NCI-H524 (cell line): ENCODE data around the gene CBX1.
"Not testable (repeated sequence)": the region's sequence is repeated elsewhere in the genome, so short reads cannot be mapped to it uniquely, and the experiment has no call there.

Experiments used
- DNase-seq, 2 experiments: peaks; one replicate each; lab custom pipeline; 2025; lab: John Stamatoyannopoulos, UW

Gene CBX1

DNA sequence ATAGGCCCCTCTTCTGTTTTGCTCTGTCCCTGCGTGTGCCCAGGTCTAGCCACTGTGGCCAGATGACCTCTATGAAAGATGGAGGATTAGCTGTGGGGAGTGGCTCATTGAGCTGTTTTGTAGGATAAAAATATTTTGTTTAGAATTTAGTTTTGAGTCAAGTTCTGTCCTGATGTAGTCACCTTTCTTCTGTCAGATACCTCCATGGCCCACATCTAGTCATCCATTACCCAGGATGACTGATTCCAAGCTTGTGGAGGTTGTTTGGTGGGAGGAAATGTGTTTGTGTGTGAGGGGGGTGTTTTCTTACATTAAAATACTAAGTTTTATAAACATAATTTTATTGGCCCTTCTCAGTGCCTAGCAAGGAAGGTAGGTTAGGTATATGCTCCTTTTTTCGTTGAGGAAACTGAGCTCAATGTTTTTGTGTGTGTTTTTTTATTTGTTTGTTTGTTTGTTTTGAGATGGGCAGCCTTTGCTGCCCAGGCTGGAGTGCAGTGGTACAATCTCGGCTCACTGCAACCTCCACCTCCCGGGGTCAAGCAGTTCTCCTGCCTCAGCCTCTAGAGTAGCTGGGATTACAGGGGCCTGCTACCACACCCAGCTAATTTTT lies 22.6 kb upstream of the CBX1 start:
- DNase-seq, result no peak

DNA sequence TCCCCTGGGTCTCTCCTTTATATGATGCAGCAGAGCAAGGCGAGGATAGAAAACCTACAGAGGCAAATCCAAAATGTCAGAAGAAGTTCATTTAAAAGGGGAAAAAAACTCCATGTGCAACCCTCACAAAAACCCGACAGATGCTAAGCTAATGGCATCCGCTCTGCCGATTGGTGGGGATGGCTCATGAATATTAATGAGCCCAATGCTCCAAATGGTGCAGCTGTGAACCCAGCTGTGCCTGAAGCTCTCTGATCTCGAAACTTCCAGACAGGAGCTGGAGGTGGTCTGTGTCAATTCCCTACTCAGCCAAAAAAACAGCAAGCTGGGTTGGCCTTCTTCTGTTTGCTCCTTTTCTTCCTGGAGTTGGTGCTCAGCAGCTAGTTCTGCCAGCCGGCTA lies 21.8 kb upstream of the CBX1 start:
- peak; percentile 76 to 94 for DNase-seq

DNA sequence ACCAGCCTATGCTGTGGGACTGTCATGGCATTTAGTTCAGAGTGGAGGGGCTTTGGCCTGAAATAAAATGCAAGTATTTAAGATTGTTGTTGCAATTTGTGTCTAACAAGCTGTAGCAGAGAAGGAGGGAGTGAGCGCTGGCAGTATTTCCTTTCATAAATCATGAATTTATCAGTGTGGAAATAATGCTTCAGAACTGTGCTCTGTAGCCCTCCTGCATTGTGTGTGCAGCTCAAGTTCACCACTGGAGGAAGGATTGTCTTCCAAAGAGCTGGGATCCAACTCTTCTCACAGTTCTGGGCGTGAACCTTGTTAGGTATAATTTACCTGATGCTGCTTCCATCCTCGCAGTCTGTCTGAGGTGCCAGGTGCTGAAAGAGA lies 21.4 kb upstream of the CBX1 start:
- DNase-seq, result no peak

DNA sequence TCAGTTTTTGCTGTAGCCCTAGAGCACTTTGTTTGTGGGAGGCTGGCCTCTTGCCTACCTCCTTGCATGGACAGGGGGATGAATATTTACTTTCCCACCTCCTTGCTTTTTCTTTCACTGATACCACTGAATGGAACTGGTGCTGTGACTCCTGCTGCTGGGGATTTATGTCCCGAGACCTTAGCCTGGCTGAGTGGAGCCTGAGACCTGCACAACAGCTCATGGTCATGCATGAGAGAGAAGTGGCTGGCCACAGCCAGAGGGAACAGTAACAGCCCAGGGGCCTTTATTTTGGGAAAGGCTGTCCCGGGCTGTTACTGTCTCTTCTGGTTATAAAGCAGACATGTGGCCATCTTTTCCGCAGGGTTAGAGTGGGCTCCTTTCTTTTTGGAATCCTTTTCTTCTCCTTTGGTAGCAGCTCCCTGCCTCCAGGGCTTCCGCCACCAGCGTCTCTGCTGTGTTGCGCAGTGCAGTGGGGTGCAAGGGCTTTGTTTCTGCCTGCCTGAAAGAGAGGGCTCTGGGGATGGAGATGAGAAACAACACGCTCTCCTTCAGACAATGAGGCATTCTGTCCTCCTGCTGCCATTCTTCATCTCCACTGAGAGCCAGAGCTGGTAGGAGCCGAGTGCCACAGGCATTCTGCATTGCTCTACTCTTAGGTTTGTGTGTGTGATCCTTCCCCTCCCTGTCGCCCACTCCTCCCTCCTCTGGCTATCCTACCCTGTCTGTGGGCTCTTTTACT lies 20.8 kb upstream of the CBX1 start:
- no peak for DNase-seq

DNA sequence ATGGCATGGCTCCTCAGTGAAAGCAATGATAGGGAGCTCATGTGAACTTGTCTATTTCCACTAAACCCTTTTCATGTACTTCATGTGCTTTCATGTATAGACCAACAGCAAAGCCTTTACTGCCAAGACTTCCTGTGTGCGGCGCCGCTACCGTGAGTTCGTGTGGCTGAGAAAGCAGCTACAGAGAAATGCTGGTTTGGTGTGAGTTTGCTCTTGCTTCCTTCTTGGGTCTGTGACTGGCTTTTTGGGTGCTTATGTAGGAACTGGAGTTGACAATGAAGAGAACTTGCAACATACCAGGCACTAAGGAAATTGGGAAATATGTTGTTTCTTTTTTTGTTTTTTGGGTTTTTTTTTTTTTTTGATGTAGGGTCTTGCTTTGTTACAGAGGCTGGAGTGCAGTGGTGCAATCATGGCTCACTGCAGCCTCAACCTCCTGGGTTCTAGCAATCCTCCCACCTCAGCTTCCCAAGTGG lies 12.0 kb upstream of the CBX1 start:
- no peak for DNase-seq

DNA sequence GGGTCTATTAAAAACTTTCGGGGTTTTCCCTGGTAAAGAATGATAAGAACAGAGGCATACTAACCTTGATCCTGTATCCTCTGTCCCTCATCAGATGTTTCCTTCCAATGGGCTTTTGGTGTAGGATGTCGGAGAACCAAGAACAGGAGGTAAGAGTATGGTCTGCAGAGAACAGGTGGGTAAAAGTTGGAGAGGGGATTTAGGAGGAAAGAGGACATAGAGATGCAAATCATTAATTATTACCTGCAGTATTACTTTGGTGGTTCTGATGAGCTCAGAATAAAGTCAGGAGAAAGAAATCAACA lies 10.6 kb upstream of the CBX1 start:
- DNase-seq, result no peak

DNA sequence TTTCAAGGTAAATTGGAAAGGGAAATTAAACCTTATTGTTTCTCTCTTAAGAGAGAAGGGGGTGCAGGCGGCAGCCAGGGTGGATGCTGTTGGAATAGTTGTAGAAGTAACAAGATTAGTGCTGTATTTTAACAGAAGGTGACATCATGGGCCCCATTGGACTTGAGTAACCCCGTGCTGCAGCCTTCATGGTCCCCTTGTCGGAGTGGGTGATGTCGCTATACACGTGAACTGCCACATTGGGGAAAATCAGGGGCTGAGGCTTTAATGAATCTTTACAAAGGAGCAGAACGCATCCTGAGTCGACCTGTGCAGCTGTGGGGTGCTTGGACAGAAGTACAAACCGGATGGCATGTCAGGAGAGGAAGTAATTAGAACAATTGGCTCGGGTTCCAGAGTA lies 9.5 kb upstream of the CBX1 start:
- no peak for DNase-seq

DNA sequence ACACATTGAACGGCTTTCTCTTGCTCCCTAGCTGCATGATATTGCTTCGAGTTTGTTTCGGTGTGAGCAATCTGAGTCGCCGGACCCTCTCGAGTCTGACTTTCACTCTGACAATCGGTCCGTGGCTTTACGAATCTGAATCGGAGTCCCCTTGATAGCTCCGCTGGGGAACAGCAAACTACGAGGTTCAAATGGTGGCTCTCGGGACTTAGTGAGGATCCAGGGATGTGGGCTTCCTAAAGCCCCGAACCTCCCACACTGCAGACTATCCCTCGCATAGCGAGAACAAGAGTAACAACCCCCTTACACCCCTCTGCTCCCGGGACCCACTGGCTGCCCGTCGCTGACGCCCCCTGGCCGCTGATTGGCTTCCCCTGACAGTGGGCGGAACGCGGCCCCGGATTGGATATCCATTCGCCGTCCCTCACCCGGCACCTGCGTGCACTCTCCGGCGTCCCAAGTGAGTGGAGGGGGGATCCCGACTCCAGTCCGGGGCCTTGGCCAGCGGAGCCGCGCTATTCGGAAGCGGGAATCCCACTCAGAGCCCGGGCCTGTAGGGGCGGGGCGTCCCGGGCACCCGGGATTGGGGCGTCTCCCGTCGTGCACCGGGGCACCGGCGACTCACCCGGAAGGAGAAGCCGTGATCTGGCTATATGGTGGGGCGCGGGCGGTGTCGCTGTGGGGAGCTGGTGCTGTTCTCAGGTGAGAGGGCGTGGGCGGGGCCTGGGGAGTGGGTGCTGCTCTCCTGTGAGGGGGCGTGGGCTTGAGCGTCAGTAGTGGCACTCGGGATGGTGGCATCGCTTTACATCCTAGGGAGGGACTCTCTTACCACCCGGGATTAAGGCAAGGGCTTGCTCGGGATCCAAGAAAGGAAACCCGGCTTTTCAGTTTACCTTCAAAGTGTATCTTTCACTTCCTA lies 6.1 kb upstream of the CBX1 start, which contains the start of gene SNX11:
SNX11 (plus strand) TSS at position 630 of the 919 bp plus-strand sequence. CDS start 4,278 bp downstream, outside the sequence.
- DNase-seq, result peak; percentile 90 to 95

DNA sequence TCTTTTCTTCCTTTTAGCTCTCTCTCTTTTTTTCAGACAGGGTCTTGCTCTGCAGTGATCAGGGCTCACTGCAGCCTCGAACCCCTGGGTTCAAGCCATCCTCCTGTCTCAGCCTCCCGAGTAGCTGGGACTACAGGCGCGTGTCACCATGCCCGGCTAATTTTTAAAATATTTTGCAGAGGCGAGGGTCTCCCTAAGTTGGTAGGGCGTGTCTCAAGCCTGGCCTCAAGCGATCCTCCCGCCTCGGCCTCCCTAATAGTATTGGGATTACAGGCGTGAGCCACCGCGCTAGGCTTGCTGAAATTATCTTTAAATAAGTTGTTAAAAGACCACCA lies 5.5 kb upstream of the CBX1 start:
- no peak for DNase-seq

DNA sequence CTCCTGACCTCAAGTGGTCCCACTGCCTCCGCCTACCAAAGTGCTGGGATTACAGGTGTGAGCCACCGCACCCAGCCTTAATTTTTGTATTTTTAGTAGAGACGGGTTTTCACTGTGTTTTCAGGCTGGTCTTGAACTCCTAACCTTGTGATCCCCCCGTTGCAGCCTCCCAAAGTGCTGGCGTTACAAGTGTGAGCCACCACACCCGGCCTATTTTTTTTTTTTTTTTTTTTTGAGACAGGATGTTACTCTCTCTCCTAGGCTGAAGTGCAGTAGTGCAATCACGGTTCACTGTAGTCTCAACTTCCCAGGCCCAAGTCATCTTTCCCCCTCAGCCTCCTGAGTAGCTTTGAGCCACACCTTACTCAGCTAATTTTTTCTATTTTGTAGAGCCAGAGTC lies 3.2 kb upstream of the CBX1 start:
- DNase-seq, result no peak

DNA sequence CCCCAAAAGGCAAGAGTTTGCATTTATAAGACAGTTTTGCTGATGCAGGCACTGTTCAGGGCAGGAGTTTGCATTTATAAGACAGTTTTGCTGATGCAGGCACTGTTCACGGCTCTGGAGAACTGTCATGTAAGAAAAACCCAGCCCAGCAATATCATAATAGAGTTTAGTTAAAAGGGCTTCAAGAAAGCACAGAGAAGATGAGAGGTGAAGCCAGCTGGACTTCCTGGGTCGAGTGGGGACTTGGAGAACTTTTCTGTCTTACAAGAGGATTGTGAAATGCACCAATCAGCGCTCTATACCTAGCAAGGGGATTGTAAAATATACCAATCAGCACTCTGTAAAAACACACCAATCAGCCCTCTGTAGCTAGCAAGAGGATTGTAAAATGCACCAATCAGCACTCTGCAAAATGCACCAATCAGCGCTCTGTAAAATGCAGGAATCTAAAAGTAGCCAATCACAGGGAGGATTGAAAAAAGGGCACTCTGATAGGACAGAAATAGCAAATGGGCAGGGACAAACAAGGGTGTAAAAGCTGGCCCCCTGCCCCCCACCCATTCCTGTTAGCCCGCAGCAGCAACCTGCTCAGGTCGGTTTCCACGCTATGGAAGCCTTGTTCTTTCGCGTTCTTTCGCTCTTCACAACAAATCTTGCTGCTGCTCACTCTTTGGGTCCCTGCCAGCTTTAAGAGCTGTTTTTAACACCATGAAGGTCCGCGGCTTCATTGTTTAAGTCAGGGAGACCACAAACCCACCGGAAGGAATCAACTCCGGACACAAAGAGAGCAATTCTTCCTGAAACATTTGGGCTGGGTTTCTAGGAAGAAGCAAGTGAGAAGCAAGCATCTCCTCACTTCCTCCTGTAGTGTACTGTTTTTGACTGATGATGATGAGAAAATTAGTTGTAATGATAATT lies 1.8 kb upstream of the CBX1 start:
- DNase-seq, result peak in 1 of 2 experiments; percentile 11

DNA sequence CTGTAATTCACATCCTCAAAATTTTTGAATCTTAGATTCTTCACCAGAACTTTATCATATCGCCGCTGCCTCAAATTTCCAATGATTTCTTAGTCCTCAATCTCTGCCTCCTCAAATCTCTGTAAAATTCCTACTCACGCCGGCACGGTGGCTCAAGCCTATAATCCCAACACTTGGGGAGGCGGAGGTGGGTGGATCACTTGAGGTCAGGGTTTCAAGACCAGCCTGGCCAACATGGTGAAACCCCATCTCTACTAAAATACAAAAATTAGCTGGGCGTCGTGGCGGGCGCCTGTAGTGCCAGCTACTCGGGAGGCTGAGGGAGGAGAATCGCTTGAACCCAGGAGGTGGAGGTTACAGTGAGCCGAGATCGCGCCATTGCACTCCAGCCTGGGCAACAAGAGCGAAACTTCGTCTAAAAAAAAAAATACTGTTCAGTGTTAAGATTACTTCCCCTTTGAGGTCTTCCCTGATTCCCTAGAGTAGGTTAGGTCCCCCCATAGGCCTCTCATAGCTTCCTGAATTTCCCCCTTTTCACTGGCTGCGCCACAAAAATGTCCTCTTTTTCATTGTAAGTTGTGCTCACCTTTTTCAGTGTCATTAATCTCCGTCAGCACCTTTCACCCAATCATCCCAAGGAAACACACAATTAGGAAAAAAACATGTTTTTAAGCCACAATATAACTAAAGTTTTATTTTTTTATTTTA lies 919 bp upstream of the CBX1 start:
- DNase-seq, result no peak

DNA sequence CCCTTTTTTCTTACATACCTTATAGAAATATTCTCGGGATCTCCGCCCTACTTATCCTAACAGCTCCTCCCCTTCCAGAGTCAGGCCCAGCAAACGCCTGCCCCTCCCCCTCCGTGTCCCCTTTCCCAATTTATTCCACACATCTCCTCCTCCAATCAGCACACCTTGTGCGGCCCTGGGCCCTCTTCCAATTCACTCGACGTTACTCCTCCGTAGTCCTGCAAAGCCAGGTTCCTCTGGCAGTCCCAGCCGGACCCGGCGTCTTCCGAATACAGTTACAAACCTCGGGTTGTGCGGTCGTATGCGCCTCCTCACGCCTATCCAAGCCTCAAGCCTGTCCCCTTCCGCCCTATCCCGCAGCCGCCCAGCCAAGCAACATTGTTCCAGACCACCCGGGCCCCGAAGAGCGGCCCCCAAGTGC lies 677 bp downstream of the CBX1 start:
- DNase-seq, result peak; percentile 77 to 80

DNA sequence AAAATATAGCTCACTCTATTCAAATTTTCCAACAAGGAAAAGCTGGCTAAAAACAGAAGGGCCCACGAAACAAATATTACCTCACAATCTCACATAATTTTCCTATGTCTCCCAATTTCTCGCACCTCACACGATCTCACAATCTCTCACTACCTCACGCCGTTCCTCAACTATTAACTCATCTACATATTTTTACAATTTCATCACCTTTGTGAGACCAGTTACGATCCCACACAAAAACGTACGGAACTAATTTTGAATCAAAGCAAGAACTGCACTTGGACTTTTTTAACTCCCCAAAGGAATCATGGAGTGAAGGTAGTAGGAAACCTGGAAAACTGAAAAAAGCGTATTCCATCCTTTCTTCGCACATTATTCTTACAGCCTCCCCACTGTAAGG lies 1.1 kb downstream of the CBX1 start:
- no peak for DNase-seq

DNA sequence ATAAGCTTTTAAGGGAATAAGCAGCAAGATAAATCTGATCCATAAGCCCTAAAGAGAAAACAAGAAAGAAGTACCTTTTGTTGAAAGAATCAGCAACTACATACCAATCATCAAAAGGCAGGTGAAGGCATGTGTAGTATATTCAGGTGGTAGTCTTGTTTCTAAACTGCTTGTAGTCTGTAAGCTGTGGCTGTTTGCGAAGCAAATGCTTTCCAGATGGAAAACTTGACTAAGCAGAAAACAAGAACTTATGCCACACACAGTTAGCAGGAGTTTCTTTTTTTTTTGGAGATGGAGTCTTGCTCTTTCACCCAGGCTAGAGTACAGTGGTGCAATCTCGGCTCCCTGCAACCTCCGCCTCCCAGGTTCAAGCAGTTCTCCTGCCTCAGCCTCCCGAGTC lies 5.7 kb downstream of the CBX1 start:
- DNase-seq, result no peak

DNA sequence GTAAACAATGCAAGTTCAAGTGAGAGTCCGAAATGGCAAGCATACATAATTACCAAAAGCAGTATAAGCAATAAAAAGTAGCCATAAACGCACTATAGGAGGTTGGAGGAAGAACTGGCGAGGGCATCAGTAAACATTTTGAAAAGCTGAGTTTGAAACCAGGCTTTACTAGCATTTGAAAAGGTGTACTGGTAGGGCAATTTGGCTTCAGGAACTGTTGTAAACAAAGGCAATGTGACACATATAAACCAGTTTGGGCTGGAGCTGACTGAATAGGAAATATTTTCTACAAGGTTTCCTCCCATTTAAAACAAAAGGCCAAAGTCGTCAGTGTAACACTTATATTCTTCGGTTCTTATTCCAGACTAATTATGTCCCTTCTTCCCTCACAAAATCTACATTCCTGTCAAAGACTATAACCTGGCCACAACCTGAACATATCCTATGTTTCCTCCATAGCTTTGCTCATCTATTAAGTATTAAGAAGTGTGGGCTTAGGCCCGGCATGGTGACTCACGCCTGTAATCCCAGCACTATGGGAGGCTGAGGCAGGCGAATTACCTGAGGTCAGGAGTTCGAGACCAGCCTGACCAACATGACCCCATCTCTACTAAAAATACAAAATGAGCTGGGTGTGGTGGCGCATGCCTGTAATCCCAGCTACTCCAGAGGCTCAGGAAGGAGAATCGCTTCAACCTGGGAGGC lies 7.8 kb downstream of the CBX1 start:
- no peak for DNase-seq

DNA sequence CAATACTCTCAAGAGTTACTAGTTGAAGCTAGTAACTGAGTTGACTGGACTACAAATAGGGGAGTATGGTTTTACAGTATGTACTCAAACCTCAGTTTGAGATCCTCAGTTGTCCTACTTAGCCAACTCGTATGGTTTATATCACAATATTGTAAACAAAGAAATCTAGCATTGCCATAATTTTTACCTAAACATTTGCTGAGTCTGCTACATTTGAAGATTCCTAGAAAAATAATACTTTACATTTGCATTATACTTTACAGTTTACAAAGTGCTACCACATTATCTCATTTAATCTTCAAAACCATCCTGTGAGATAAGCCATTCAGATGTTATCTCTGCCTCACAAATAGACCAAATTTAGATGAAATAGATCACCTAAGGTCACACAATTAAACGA lies 16.3 kb downstream of the CBX1 start:
- no peak for DNase-seq

DNA sequence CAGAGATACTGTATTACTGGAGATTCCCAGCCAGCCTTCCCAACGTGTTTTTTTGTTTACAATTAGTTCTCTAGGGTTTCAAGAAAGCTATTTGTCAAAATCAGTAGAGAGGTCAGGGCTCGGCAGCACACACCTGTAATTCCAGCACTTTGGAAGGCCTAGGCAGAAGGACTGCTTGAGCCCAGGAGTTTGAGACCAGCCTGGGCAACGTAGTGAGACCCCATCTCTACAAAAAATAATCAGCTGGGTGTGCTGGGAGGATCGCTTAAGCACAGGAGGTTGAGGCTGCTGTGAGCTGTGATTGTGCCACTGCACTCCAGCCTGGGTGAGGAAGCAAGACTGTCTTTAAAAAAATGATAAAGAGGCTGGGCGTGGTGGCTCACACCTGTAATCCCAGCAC lies 19.4 kb downstream of the CBX1 start:
- DNase-seq, result no peak

DNA sequence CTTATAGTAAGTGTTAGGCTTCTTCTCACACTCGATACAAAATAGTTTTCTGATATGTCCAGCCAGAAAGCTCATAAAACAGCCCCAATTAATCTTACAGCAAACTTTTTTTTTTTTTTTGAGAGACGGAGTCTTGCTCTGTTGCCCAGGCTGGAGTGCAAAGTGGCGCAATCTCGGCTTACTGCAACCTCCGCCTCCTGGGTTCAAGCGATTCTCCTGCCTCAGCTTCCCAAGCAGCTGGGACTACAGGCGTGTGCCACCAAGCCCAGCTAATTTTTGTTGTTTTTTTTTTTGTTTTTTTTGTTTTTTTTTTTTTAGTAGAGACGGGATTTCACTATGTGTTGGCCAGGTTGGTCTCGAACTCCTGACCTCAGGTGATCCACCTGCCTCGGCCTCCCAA lies 24.1 kb downstream of the CBX1 start:
- not testable (repeated sequence) for DNase-seq

DNA sequence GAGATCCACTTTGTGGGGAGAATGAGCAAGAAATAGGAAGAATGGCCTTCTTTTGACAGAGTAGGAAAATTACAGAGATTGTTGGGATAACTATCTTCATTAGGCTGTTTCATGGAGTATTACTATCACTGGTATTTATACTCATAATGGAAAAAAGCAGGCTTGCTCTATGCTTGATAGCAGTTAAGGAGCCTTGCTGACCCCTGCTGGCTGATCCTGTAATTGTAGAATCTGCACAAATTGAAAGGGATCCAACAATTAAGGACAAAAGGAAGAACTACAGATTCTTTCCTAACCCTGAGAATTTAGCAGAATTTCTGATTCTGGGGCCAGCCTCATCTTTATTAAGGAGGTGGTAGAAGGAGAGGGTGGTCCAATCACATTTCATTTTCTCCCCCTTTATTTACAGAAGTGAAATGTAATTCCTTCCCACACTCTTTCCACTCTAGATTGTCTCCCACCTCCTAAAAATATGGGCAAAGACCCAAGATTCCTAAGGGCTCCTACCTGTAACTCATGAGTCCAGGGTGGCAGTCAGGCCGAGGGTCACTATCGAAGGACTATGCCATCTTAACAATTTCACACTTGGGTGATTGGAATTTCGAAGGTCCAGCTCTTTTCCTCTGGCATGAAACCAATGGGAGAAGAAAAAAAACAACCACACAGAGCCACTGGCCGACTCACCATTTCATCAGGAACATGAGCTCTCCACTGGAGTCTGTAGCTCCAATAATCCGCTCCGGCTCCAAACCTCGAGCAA lies 26.8 kb downstream of the CBX1 start:
- peak; percentile 16 to 82 for DNase-seq
